ENCODE measurements around the gene ZNF337.
"Not testable (repeated sequence)": the region's sequence is repeated elsewhere in the genome, so short reads cannot be mapped to it uniquely, and the experiment has no call there.

The ZNF337 gene

DNA sequence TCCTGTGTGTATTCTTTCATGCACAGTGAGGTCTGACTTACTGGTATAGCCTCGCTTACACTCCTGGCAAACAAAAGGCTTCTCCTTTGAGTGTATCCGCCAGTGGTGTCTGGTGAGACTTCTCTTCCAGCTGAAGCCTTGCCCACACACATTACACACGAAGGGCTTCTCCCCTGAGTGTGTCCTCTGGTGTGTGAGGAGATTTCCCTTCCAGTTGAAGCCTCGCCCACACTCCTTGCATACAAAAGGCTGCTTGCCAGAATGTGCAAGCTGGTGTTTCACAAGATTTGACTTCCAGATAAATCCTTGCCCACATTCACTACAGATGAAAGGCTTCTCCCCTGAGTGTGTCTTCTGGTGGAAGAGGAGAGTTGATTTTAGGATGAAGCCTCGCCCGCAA, 21.5 kb downstream of the ZNF337 start:
- H3K4me3 ChIP-seq (ENCODE audit: low read depth, low read length), result no peak overlapping the region
- TF ChIP-seq, protein P1, sequence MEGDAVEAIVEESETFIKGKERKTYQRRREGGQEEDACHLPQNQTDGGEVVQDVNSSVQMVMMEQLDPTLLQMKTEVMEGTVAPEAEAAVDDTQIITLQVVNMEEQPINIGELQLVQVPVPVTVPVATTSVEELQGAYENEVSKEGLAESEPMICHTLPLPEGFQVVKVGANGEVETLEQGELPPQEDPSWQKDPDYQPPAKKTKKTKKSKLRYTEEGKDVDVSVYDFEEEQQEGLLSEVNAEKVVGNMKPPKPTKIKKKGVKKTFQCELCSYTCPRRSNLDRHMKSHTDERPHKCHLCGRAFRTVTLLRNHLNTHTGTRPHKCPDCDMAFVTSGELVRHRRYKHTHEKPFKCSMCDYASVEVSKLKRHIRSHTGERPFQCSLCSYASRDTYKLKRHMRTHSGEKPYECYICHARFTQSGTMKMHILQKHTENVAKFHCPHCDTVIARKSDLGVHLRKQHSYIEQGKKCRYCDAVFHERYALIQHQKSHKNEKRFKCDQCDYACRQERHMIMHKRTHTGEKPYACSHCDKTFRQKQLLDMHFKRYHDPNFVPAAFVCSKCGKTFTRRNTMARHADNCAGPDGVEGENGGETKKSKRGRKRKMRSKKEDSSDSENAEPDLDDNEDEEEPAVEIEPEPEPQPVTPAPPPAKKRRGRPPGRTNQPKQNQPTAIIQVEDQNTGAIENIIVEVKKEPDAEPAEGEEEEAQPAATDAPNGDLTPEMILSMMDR (IDR thresholded peaks at IDR 0.05; ENCODE audit: low read depth, low read length), result no peak

DNA sequence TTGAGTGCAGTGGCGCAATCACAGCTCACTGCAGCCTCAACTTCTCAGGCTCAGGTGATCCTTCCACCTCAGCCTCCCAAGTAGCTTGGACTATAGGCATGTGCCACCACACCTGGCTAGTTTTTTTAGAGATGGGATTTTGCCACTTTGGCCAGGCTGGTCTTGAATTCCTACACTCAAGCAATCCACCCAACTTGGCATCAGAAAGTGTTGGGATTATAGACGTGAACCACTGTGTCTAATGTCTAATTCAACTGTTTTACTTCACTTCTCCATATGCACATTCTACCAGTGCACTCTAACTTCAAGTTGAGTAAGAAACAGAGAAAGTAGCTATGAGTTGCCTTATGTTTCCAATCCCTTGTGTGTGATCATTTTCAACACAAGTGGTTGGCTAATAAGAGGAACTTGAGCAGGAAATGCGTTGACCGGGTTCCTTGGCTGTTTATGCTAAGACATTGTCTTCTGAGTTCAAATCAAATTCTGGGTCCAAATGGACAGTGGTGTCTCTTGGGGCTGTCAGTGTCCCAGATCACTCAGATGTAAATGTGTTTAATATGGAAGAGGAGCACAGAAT, 23.9 kb downstream of the ZNF337 start:
- H3K4me3 ChIP-seq (ENCODE audit: low read depth, low read length), result no peak overlapping the region
- TF ChIP-seq, protein P1 (IDR thresholded peaks at IDR 0.05; ENCODE audit: low read depth, low read length), result no peak

DNA sequence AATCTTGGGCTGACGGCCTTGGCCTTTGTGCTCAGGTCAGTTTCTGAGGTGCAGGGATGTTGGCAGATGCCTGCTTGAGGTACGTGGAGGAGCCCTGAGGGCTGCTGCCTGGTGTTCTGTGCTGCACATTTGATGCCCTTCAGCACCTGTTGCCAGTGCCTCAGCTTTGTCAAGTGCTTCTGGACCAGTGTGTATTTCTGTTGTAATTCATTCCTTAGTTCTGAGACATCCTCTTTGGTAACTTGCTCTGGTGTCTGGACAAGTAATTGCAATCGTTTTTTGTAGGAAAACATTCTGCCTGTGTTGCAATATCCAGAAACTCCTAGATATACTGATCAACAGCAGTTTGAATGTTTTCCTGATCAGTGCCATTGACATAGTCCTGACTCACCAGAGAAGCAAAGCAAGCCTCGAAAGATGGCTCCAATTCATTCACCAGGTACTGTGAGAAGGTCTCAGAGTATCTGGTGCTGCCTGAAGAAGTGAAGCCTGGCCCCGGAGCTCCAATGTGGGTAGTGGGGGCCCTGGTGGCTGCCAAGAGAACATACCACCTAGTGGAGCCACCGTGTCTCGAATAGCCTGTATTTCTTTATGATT, 26.7 kb downstream of the ZNF337 start:
- H3K4me3 ChIP-seq (ENCODE audit: low read depth, low read length), result no peak overlapping the region
- TF ChIP-seq, protein P1 (IDR thresholded peaks at IDR 0.05; ENCODE audit: low read depth, low read length), result no peak

DNA sequence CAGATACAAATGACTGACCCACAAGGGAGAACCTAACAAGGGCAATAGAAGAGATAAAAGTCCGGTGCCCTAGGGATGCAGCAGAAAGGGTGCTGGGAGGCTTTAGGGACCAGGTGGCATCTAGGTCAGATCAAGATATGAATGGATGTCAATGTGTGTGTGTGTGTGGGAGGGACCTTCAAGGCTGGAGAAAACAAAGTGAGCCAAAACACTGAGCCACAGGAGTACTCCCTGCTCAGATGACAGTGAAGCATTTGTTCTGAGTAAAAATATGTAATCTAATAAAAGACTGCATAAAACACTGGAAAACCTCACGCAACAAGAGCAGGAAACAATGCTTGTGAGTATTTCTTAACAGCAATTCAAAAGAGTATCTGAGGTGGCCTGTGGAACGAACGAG, 28.2 kb downstream of the ZNF337 start:
- TF ChIP-seq, protein P1 (IDR thresholded peaks at IDR 0.05; ENCODE audit: low read depth, low read length), result no peak

DNA sequence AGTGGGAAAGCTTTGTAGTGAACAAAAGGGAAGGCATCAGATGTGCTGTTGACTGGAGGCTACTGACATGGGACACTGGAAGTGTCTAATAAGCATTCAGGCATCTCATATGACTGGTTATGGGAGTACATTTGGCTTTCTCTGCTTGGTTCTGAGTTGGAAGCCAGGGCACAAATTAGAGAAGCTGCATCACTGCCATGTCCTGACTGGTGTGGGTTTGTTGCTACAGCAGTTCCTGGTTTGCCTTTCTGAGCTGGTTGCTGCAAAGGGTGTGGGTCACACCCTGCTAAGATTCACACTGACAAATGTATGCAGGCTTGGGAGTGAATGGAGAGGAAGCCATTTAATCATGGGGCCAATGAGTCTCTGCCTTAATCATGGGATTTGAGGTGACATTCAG, 36.7 kb downstream of the ZNF337 start:
- TF ChIP-seq, protein P1 (IDR thresholded peaks at IDR 0.05; ENCODE audit: low read depth, low read length), result no peak
- H3K4me3 ChIP-seq (ENCODE audit: low read depth, low read length), result no peak overlapping the region

More for the DNA sequence above, 28.2 kb downstream of the ZNF337 start:
- H3K4me3 ChIP-seq (ENCODE audit: low read depth, low read length), result no peak overlapping the region

DNA sequence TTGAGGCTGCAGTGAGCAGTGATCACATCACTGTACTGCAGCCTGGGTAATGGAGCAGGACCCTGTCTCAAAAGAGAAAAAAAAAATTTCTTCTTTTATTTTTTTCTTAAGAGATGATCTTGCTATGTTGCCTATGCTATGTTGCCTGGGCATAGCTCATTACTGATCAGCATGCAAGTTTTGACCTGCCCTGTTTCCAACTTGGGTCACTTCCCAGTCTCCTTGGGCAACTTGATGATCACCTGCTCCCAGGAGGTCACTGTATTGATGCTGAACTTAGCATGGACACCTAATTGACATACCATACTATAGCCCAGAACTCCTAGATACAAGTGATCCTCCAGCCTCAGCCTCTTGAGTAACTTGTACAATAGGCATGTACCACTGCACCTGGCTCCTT, 42.2 kb downstream of the ZNF337 start:
- no peak overlapping the region for H3K4me3 ChIP-seq (ENCODE audit: low read depth, low read length)
- TF ChIP-seq, protein P1 (IDR thresholded peaks at IDR 0.05; ENCODE audit: low read depth, low read length), result no peak

DNA sequence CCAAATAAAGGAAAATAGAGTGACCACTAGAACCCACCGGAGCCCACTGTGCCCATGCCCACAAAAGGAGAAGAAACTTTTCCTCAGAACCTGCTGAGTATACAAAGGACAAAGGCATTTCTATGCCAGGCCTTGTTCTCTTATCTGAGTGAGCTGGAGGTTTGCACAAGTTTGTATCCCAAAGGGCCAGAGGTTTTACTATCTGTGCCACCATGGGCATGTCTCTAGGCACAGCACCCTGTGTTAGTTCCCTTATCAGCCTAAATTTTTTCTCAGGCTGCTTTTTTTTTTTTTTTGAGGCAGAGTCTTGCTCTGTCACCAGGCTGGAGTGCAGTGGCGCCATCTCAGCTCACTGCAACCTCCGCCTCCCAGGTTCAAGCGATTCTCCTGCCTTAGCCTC, 43.8 kb downstream of the ZNF337 start:
- not testable (repeated sequence) for H3K4me3 ChIP-seq (ENCODE audit: low read depth, low read length)

DNA sequence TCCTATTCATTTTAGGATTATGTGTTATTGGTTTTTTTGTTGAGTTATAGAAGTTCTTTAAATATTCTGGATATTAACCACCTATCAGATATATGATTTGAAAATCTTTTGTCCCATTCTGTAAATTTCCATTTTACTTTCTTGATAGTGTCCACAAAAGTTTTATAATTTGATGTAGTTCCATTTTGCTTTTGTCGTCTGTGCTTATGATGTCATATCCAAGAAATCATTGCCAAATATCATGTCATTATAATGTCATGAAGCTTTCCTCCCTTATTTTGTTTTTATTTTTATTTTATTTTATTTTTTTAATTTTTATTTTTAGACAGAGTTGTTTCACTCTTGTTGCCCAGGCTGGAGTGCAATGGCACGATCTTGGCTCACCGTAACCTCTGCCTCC, 51.8 kb downstream of the ZNF337 start:
- TF ChIP-seq, protein P1 (IDR thresholded peaks at IDR 0.05; ENCODE audit: low read depth, low read length), result no peak
- H3K4me3 ChIP-seq (ENCODE audit: low read depth, low read length), result no peak overlapping the region
